HPDE6-E6E7 (cell line): ENCODE measurements around the gene BYSL.

Source experiments
- DNase-seq: peaks from one replicate; pipeline ENCODE4 v3.0.0; 2011; ENCODE audit warnings: missing footprints; ENCODE audit errors: extremely low spot score

The BYSL gene

GRCh38 chr6:41920921-41921711 lies at the start of gene BYSL, which contains the start of gene MED20:
Gene BYSL (plus strand): TSS chr6:41921499. CDS start chr6:41921563, 64 bp downstream.
Gene MED20 (minus strand): TSS chr6:41921139. CDS start chr6:41921018, 121 bp downstream.
- DNase-seq: peak; percentile 95

GRCh38 chr6:41871691-41872090 lies 49.6 kb upstream of the BYSL start:
- no peak for DNase-seq

- DNase-seq: no peak
These were observed 49.2 kb upstream of the BYSL start for GRCh38 chr6:41872147-41872546.

- no peak for DNase-seq
These were observed 46.6 kb upstream of the BYSL start for GRCh38 chr6:41874741-41875140.

GRCh38 chr6:41877051-41877680 lies 44.1 kb upstream of the BYSL start:
- DNase-seq: no peak

- no peak for DNase-seq
These were observed 43.1 kb upstream of the BYSL start for GRCh38 chr6:41878246-41878645.

GRCh38 chr6:41878961-41879405 lies 42.3 kb upstream of the BYSL start:
- DNase-seq: no peak

- no peak for DNase-seq
These were observed 39.8 kb upstream of the BYSL start for GRCh38 chr6:41881506-41881905.

- no peak for DNase-seq
These were observed 36.3 kb upstream of the BYSL start for GRCh38 chr6:41884957-41885356.

GRCh38 chr6:41885930-41886329 lies 35.4 kb upstream of the BYSL start:
- DNase-seq: no peak

GRCh38 chr6:41887331-41887751 lies 34.0 kb upstream of the BYSL start:
- DNase-seq: no peak

GRCh38 chr6:41892921-41893564 lies 28.3 kb upstream of the BYSL start:
- DNase-seq: no peak

GRCh38 chr6:41894366-41895299 lies 26.7 kb upstream of the BYSL start:
- DNase-seq: no peak

- DNase-seq: peak; percentile 79
These were observed 25.7 kb upstream of the BYSL start, which contains the start of gene USP49 for GRCh38 chr6:41895300-41896233. Gene USP49 (minus strand): TSS chr6:41895375. CDS start chr6:41806983, 88,392 bp downstream.

- no peak for DNase-seq
These were observed 25.0 kb upstream of the BYSL start for GRCh38 chr6:41896281-41896680.

GRCh38 chr6:41900861-41901260 lies 20.4 kb upstream of the BYSL start:
- DNase-seq: no peak

GRCh38 chr6:41901882-41902519 lies 19.3 kb upstream of the BYSL start:
- no peak for DNase-seq

- DNase-seq: no peak
These were observed 11.6 kb upstream of the BYSL start for GRCh38 chr6:41909727-41910126.

GRCh38 chr6:41914343-41914742 lies 7.0 kb upstream of the BYSL start:
- no peak for DNase-seq
